Measurements from ENCODE around the gene SNRNP27. TPM values are rescaled to one million over a fixed set of nuclear protein-coding genes. Genes with fewer than 3 reads are reported as not detected.

SNRNP27 gene
- polyA plus RNA-seq, 1 experiment = 14.3 TPM

GRCh38 chr2:69936906-69937305 is 43.1 kb downstream of the SNRNP27 start:
- no peak for TF ChIP-seq CTCF (IDR thresholded peaks at IDR 0.05; ENCODE audit: insufficient read depth, low read depth, low read length)
- peaks cover 22% of the 10 kb centered on the region for H3K36me3 ChIP-seq (ENCODE audit: control insufficient read depth, insufficient read depth, low read length)
- H3K27me3 ChIP-seq (ENCODE audit: control insufficient read depth, insufficient read depth, low read length) = no peaks in the 10 kb centered on the region
- ChIA-PET POLR2A (no interaction called here), CTCF (interaction anchor here (0.6 to 0.7 kb wide), 2 partner anchors 135 to 255 kb away, joined by 3 read pairs; no protein-coding TSS in a partner anchor)
- H3K4me3 ChIP-seq (ENCODE audit: low read depth, low read length) = no peak overlapping the region
- no peak for DNase-seq (ENCODE audit: low read depth)

GRCh38 chr2:69937968-69938367 is 44.2 kb downstream of the SNRNP27 start:
- H3K36me3 ChIP-seq (ENCODE audit: control insufficient read depth, insufficient read depth, low read length) = peaks cover 22% of the 10 kb centered on the region
- ChIA-PET POLR2A (no interaction called here), CTCF (no interaction called here)
- H3K27me3 ChIP-seq (ENCODE audit: control insufficient read depth, insufficient read depth, low read length) = no peaks in the 10 kb centered on the region
- TF ChIP-seq CTCF (IDR thresholded peaks at IDR 0.05; ENCODE audit: insufficient read depth, low read depth, low read length) = no peak
- DNase-seq (ENCODE audit: low read depth) = no peak
- no peak overlapping the region for H3K4me3 ChIP-seq (ENCODE audit: low read depth, low read length)

GRCh38 chr2:69939722-69940121 is 46.0 kb downstream of the SNRNP27 start:
- no peaks in the 10 kb centered on the region for H3K27me3 ChIP-seq (ENCODE audit: control insufficient read depth, insufficient read depth, low read length)
- no peak overlapping the region for H3K4me3 ChIP-seq (ENCODE audit: low read depth, low read length)
- no peak for DNase-seq (ENCODE audit: low read depth)
- POLR2A ChIA-PET = no interaction called here
- CTCF ChIA-PET = interaction anchor here (0.6 kb wide), 1 partner anchor 122 kb away, joined by 3 read pairs; no protein-coding TSS in a partner anchor
- peaks cover 24% of the 10 kb centered on the region for H3K36me3 ChIP-seq (ENCODE audit: control insufficient read depth, insufficient read depth, low read length)
- TF ChIP-seq CTCF (IDR thresholded peaks at IDR 0.05; ENCODE audit: insufficient read depth, low read depth, low read length) = no peak

GRCh38 chr2:69940691-69941090 is 46.9 kb downstream of the SNRNP27 start:
- Histone ChIP-seq H3K27me3 (ENCODE audit: control insufficient read depth, insufficient read depth, low read length) (no peaks in the 10 kb centered on the region), H3K4me3 (ENCODE audit: low read depth, low read length) (no peak overlapping the region), H3K36me3 (ENCODE audit: control insufficient read depth, insufficient read depth, low read length) (peaks cover 23% of the 10 kb centered on the region)
- POLR2A ChIA-PET = no interaction called here
- CTCF ChIA-PET = no interaction called here
- TF ChIP-seq CTCF (IDR thresholded peaks at IDR 0.05; ENCODE audit: insufficient read depth, low read depth, low read length) = no peak
- DNase-seq (ENCODE audit: low read depth) = no peak

- POLR2A ChIA-PET = no interaction called here
- Histone ChIP-seq H3K27me3 (ENCODE audit: control insufficient read depth, insufficient read depth, low read length) (no peaks in the 10 kb centered on the region), H3K36me3 (ENCODE audit: control insufficient read depth, insufficient read depth, low read length) (peaks cover 8% of the 10 kb centered on the region), H3K4me3 (ENCODE audit: low read depth, low read length) (no peak overlapping the region)
- TF ChIP-seq CTCF (IDR thresholded peaks at IDR 0.05; ENCODE audit: insufficient read depth, low read depth, low read length) = no peak
- CTCF ChIA-PET = no interaction called here
- DNase-seq (ENCODE audit: low read depth) = no peak
Measured at GRCh38 chr2:69943000-69943842, 49.5 kb downstream of the SNRNP27 start.

Data from BJ (cell line).